A549 (cell line): ENCODE measurements around the gene BTBD6. TPM values are rescaled to one million over a fixed set of nuclear protein-coding genes. Genes with fewer than 3 reads are reported as not detected.

Source experiments
- ATAC-seq, 2 experiments: fragments of 200-7000 bp in 1 of 2; fragments of >200 bp in 1 of 2; cut with Nextera tagmentation in 1 of 2; cut with Tn5 transposase in 1 of 2; 3 replicates each; pipeline versions ENCODE4 v1.8.0 to v1.9.1; 2018 to 2020; ENCODE audit warnings: mild to moderate bottlenecking in 1 of 2, moderate library complexity in 1 of 2
- CTCF ChIA-PET: fragments of 300-600 bp; sonication (Branson Sonifier 250); formaldehyde crosslinking; extraction: SDS; loops from one replicate; lab custom pipeline; 2021; ENCODE audit warnings: antibody characterized with exemption, inconsistent platforms; lab: Yijun Ruan, JAX
- POLR2A ChIA-PET: fragments of 350-600 bp; formaldehyde crosslinking; extraction: SDS; loops from one replicate; lab custom pipeline; 2021; ENCODE audit warnings: antibody characterized with exemption, inconsistent platforms; lab: Yijun Ruan, JAX
- DNase-seq, 2 experiments: peaks; one replicate each; pipeline versions ENCODE4 v3.0.0 to v3.0.0-alpha.2; 2011 to 2016; ENCODE audit warnings: low read depth in 1 of 2, low spot score in 1 of 2
- FAIRE-seq: peaks from 2 replicates; lab custom pipeline; 2011; peaks lifted over from hg19 to GRCh38; lab: Jason Lieb, UNC
- H3K27ac ChIP-seq, 2 experiments: fragments of >200 bp; sonication (Bioruptor Twin); formaldehyde crosslinking; 3 replicates each; pipeline ENCODE4 v1.5.1; 2016 to 2017
- H3K4me1 ChIP-seq: fragments of >200 bp; sonication (Bioruptor Twin); formaldehyde crosslinking; 3 replicates; pipeline ENCODE4 v1.6.1; 2016
- H3K4me2 ChIP-seq: fragments of >200 bp; sonication (Bioruptor Twin); formaldehyde crosslinking; 3 replicates; pipeline ENCODE4 v1.6.1; 2016
- H3K4me3 ChIP-seq: fragments of >200 bp; sonication (Bioruptor Twin); formaldehyde crosslinking; 3 replicates; pipeline ENCODE4 v1.5.1; 2016
- H3K9me3 ChIP-seq: fragments of >200 bp; sonication (Bioruptor Twin); formaldehyde crosslinking; 3 replicates; pipeline ENCODE4 v1.6.1; 2016
- CHD2 ChIP-seq: fragments of 150-350 bp; IDR thresholded peaks from 2 replicates; pipeline ENCODE4 v1.6.1; 2014; ENCODE audit warnings: low read length; ENCODE audit not compliant: partially characterized antibody
- FOSB ChIP-seq: fragments of 250-450 bp; sonication (Bioruptor Pico); IDR thresholded peaks from 2 replicates; pipeline ENCODE4 v1.5.0; 2020; ENCODE audit warnings: mild to moderate bottlenecking, moderate library complexity
- FOXS1 ChIP-seq: fragments of 250-450 bp; sonication (Bioruptor Pico); IDR thresholded peaks from 2 replicates; pipeline ENCODE4 v1.5.0; 2020; ENCODE audit warnings: mild to moderate bottlenecking, moderate library complexity
- GATA3 ChIP-seq: IDR thresholded peaks from 2 replicates; pipeline ENCODE4 v1.6.1; 2012; ENCODE audit warnings: borderline replicate concordance
- HDAC2 ChIP-seq: fragments of 200-600 bp; sonication (generic); IDR thresholded peaks from 2 replicates; pipeline ENCODE4 v1.6.1; 2016
- HOXA7 ChIP-seq: fragments of 250-450 bp; sonication (Bioruptor Pico); IDR thresholded peaks from 2 replicates; pipeline ENCODE4 v1.5.0; 2020; ENCODE audit warnings: mild to moderate bottlenecking, moderate library complexity
- HOXB13 ChIP-seq: fragments of 250-450 bp; sonication (Bioruptor Pico); IDR thresholded peaks from 2 replicates; pipeline ENCODE4 v1.5.0; 2020; ENCODE audit warnings: low read depth, mild to moderate bottlenecking, moderate library complexity
- JUN ChIP-seq, 2 experiments: fragments of >200 bp; sonication (Bioruptor Twin); formaldehyde crosslinking; IDR thresholded peaks; 2 replicates in 1 of 2; 3 replicates in 1 of 2; pipeline ENCODE4 v1.6.1; 2016 to 2017
- JUNB ChIP-seq: fragments of >200 bp; sonication (Bioruptor Twin); formaldehyde crosslinking; IDR thresholded peaks from 2 replicates; pipeline ENCODE4 v1.6.1; 2016
- MAFK ChIP-seq: fragments of 450-650 bp; IDR thresholded peaks from 2 replicates; pipeline ENCODE4 v1.6.1; 2014; ENCODE audit not compliant: partially characterized antibody
- MYC ChIP-seq: IDR thresholded peaks from 2 replicates; pipeline ENCODE4 v1.6.1; 2012; ENCODE audit warnings: mild to moderate bottlenecking, inconsistent platforms, low read length, improper control_type of control experiment, borderline replicate concordance
- NFE2L2 ChIP-seq: fragments of 150-350 bp; conservative IDR thresholded peaks from 2 replicates; pipeline ENCODE4 v1.6.1; 2014; ENCODE audit warnings: low read length
- POLR2AphosphoS2 ChIP-seq: conservative IDR thresholded peaks from 2 replicates; pipeline ENCODE4 v1.6.1; 2012; ENCODE audit warnings: low read length, improper control_type of control experiment, inconsistent platforms
- RAD21 ChIP-seq, 2 experiments: fragments of >200 bp in 1 of 2; sonication (Bioruptor Twin) in 1 of 2; formaldehyde crosslinking in 1 of 2; IDR thresholded peaks in 1 of 2; conservative IDR thresholded peaks in 1 of 2; 2 replicates in 1 of 2; 3 replicates in 1 of 2; pipeline ENCODE4 v1.6.1; 2012 to 2018; ENCODE audit warnings: inconsistent platforms in 1 of 2
- TP53 ChIP-seq: fragments of 250-450 bp; sonication (Bioruptor Pico); IDR thresholded peaks from 2 replicates; pipeline ENCODE4 v1.5.0; 2021; ENCODE audit warnings: mild to moderate bottlenecking, moderate library complexity
- ZC3H11A ChIP-seq: fragments of 450-650 bp; IDR thresholded peaks from 2 replicates; pipeline ENCODE4 v1.6.1; 2014; ENCODE audit warnings: antibody characterized with exemption, mild to moderate bottlenecking
- ZFP36 ChIP-seq: fragments of 450-650 bp; IDR thresholded peaks from 2 replicates; pipeline ENCODE4 v1.6.1; 2014; ENCODE audit warnings: borderline replicate concordance; ENCODE audit not compliant: partially characterized antibody
- ZNF302 ChIP-seq: fragments of 250-450 bp; sonication (Bioruptor Pico); IDR thresholded peaks from 2 replicates; pipeline ENCODE4 v1.9.0; 2021; ENCODE audit warnings: inconsistent platforms, mild to moderate bottlenecking, moderate library complexity
- WGBS: methylation state at CpG from one replicate; pipeline ENCODE4 v1.1.6; 2017; ENCODE audit errors: missing lambda C conversion rate; 5-methylcytosine and 5-hydroxymethylcytosine counted together
- polyA plus RNA-seq, 4 experiments: library from polyadenylated mRNA; depleted of rRNA in 3 of 4; stranded (reverse); fragments of >200 nt; fragmentation: RNase III in 1 of 4; extraction: RNeasy Plus Mini Kit Qiagen cat#74134 plus additional on column Dnase treatment in 1 of 4; gene quantifications; 2 replicates in 3 of 4; 3 replicates in 1 of 4; pipeline ENCODE4 v1.2.3, GENCODE V29; 2011 to 2017
- TF ChIP-seq, protein P1 (sequence below): fragments of >200 bp; sonication (Bioruptor Twin); formaldehyde crosslinking; IDR thresholded peaks from 2 replicates; pipeline ENCODE4 v1.6.1; 2016
- TF ChIP-seq, protein P2 (sequence below): IDR thresholded peaks from 2 replicates; pipeline ENCODE4 v1.6.1; 2012
- TF ChIP-seq, protein P3 (sequence below): fragments of 450-650 bp; IDR thresholded peaks from 2 replicates; pipeline ENCODE4 v1.6.1; 2014; ENCODE audit warnings: antibody characterized with exemption
- TF ChIP-seq, protein P4 (sequence below): fragments of 250-450 bp; sonication (Bioruptor Pico); IDR thresholded peaks from 2 replicates; pipeline ENCODE4 v1.5.0; 2020; ENCODE audit warnings: low read depth, mild to moderate bottlenecking, moderate library complexity

The BTBD6 gene
- polyA plus RNA-seq, 2 of the 4 experiments (the other 2 are of a cell fraction): 16.1 to 33.6 TPM

GRCh38 chr14:105212541-105213300, 35.6 kb upstream of the BTBD6 start:
- ChIA-PET CTCF (interaction anchor here (0.9 to 2.3 kb wide), 5 partner anchors 9 to 14 kb away, joined by 3 to 13 read pairs (median 3); no protein-coding TSS in a partner anchor), POLR2A (no interaction called here)
- DNase-seq (no peak), FAIRE-seq (no peak), ATAC-seq (peak; percentile 7 to 10; a peak in 2 of 6 replicates)
- 88% methylated on average over 13 of the region's 18 CpGs for WGBS
- no peak for TF ChIP-seq GATA3
- no peak for TF ChIP-seq ZNF302 (CRISPR knock-in tag)
- no peak for TF ChIP-seq RAD21 (conservative IDR thresholded peaks at IDR 0.05 in 1 of 2, IDR thresholded peaks at IDR 0.05 in 1 of 2)
- no peak for TF ChIP-seq MAFK
- no peak for TF ChIP-seq MYC
- TF ChIP-seq NFE2L2: no peak
- TF ChIP-seq JUN (IDR thresholded peaks at IDR 0.05): no peak
- TF ChIP-seq TP53 (CRISPR knock-in tag): no peak
- TF ChIP-seq FOSB (CRISPR knock-in tag): no peak
- TF ChIP-seq ZC3H11A: no peak
- Histone ChIP-seq H3K27ac (no peak overlapping the region), H3K4me2 (no peak overlapping the region), H3K4me3 (no peak overlapping the region), H3K9me3 (no peaks in the 10 kb centered on the region), H3K4me1 (no peaks in the 10 kb centered on the region)

DNA sequence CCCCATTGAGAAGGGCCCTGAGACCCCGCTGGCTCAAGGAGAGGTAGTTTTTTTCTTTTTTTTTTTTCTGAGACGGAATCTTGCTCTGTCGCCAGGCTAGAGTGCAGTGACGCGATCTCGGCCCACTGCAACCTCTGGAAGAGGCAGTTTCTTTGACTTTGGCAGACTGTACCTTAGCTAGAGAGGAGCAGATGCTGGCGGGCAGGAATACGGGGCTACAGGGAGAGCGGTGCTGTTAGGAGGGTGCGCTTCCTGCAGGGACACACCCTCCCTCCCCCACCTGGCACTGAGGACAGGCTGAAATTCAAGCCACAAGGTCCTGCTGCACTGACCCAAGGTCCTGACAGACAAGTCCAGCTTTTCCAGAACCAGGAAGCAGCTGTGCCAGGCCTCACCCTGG, 35.0 kb upstream of the BTBD6 start:
- Histone ChIP-seq H3K4me3 (no peak overlapping the region), H3K4me1 (no peaks in the 10 kb centered on the region), H3K27ac (no peak overlapping the region), H3K9me3 (no peaks in the 10 kb centered on the region), H3K4me2 (no peak overlapping the region)
- ATAC-seq (no peak), FAIRE-seq (no peak), DNase-seq (no peak)
- CTCF ChIA-PET: interaction anchor here (0.7 to 2.3 kb wide), 6 partner anchors 9 to 69 kb away, joined by 3 to 13 read pairs (median 6); no protein-coding TSS in a partner anchor
- POLR2A ChIA-PET: no interaction called here
- TF ChIP-seq FOXS1 (CRISPR knock-in tag): no peak
- TF ChIP-seq, protein P1, sequence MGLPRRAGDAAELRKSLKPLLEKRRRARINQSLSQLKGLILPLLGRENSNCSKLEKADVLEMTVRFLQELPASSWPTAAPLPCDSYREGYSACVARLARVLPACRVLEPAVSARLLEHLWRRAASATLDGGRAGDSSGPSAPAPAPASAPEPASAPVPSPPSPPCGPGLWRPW: no peak
- no peak for TF ChIP-seq ZFP36
- no peak for TF ChIP-seq HDAC2
- TF ChIP-seq, protein P2, sequence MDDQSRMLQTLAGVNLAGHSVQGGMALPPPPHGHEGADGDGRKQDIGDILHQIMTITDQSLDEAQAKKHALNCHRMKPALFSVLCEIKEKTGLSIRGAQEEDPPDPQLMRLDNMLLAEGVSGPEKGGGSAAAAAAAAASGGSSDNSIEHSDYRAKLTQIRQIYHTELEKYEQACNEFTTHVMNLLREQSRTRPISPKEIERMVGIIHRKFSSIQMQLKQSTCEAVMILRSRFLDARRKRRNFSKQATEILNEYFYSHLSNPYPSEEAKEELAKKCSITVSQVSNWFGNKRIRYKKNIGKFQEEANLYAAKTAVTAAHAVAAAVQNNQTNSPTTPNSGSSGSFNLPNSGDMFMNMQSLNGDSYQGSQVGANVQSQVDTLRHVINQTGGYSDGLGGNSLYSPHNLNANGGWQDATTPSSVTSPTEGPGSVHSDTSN: no peak
- no peak for TF ChIP-seq CHD2
- no peak for TF ChIP-seq JUNB
- no peak for TF ChIP-seq POLR2AphosphoS2
- TF ChIP-seq HOXA7: no peak
- TF ChIP-seq, protein P3, sequence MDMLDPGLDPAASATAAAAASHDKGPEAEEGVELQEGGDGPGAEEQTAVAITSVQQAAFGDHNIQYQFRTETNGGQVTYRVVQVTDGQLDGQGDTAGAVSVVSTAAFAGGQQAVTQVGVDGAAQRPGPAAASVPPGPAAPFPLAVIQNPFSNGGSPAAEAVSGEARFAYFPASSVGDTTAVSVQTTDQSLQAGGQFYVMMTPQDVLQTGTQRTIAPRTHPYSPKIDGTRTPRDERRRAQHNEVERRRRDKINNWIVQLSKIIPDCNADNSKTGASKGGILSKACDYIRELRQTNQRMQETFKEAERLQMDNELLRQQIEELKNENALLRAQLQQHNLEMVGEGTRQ: no peak
- no peak for TF ChIP-seq HOXB13 (CRISPR knock-in tag)
- 91% methylated on average over 10 of the region's 10 CpGs for WGBS

GRCh38 chr14:105214324-105214915, 33.9 kb upstream of the BTBD6 start:
- Histone ChIP-seq H3K4me2 (no peak overlapping the region), H3K4me3 (no peak overlapping the region), H3K4me1 (no peaks in the 10 kb centered on the region), H3K9me3 (no peaks in the 10 kb centered on the region), H3K27ac (no peak overlapping the region)
- ChIA-PET POLR2A (no interaction called here), CTCF (interaction anchor here (0.5 to 2.3 kb wide), 10 partner anchors 9 to 137 kb away, joined by 3 to 13 read pairs (median 4); no protein-coding TSS in a partner anchor)
- FAIRE-seq (no peak), DNase-seq (no peak), ATAC-seq (no peak)
- TF ChIP-seq, protein P4, sequence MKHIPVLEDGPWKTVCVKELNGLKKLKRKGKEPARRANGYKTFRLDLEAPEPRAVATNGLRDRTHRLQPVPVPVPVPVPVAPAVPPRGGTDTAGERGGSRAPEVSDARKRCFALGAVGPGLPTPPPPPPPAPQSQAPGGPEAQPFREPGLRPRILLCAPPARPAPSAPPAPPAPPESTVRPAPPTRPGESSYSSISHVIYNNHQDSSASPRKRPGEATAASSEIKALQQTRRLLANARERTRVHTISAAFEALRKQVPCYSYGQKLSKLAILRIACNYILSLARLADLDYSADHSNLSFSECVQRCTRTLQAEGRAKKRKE (CRISPR knock-in tag): no peak
- TF ChIP-seq, protein P3: no peak
- 93% methylated on average over 9 of the region's 14 CpGs for whole genome bisulfite sequencing
